GM12865 (cell line): ENCODE measurements around the gene NRTN.

Experiments
- DNase-seq: peaks from one replicate; pipeline ENCODE4 v3.0.0; 2010; ENCODE audit warnings: low read depth
- H3K4me3 ChIP-seq: 2 replicates; pipeline ENCODE4 v1.5.1; 2011; ENCODE audit warnings: mild to moderate bottlenecking, low read depth, low read length, control low read depth
- CTCF ChIP-seq: IDR thresholded peaks from 2 replicates; pipeline ENCODE4 v1.5.1; 2011; ENCODE audit warnings: low read length, control low read depth, low read depth, inconsistent platforms; ENCODE audit not compliant: insufficient read depth; ENCODE audit errors: missing control alignments

NRTN gene

GRCh38 chr19:5806905-5807304 lies 2.0 kb downstream of the NRTN start:
- no peak for DNase-seq
- no peak for TF ChIP-seq CTCF
- H3K4me3 ChIP-seq = no peak overlapping the region

GRCh38 chr19:5808120-5808816 lies 3.4 kb downstream of the NRTN start:
- no peak overlapping the region for H3K4me3 ChIP-seq
- no peak for DNase-seq
- no peak for TF ChIP-seq CTCF

GRCh38 chr19:5809053-5809452 lies 4.2 kb downstream of the NRTN start:
- no peak for DNase-seq
- H3K4me3 ChIP-seq = no peak overlapping the region
- no peak for TF ChIP-seq CTCF

GRCh38 chr19:5809469-5809868 lies 4.6 kb downstream of the NRTN start:
- H3K4me3 ChIP-seq = no peak overlapping the region
- TF ChIP-seq CTCF = no peak
- no peak for DNase-seq

GRCh38 chr19:5811117-5811516 lies 6.2 kb downstream of the NRTN start:
- H3K4me3 ChIP-seq = no peak overlapping the region
- no peak for TF ChIP-seq CTCF
- DNase-seq = no peak

- no peak for DNase-seq
- no peak for TF ChIP-seq CTCF
- H3K4me3 ChIP-seq = no peak overlapping the region
Observed at GRCh38 chr19:5814123-5814851, 9.4 kb downstream of the NRTN start.
